Adrenal gland (tissue), 5 donors: ENCODE measurements around the gene TTYH2.

ENCODE experiments used
- CTCF ChIP-seq, 6 experiments: fragments of 450-650 bp in 4 of 6; fragments of 200-600 bp in 2 of 6; sonication (generic) in 1 of 6; IDR thresholded peaks; 1 replicate in 5 of 6; 2 replicates in 1 of 6; pipeline versions ENCODE4 v1.5.1 to v1.8.0; 2016 to 2021; ENCODE audit warnings: antibody characterized with exemption in 6 of 6, mild to moderate bottlenecking in 2 of 6, moderate library complexity in 1 of 6
- POLR2A ChIP-seq, 2 donors: fragments of 450-650 bp; IDR thresholded peaks; one replicate each; pipeline ENCODE4 v1.6.1; 2017; ENCODE audit warnings: antibody characterized with exemption in 2 of 2, mild to moderate bottlenecking in 2 of 2, moderate library complexity in 1 of 2
- donor health status: DM: no; HTN: no; CAD: no.

GRCh38 chr17:74260525-74260850 is 47.1 kb downstream of the TTYH2 start:
- no peak for TF ChIP-seq CTCF (IDR thresholded peaks at IDR 0.05)
- TF ChIP-seq POLR2A (IDR thresholded peaks at IDR 0.05): no peak
